Activated naive CD4-positive, alpha-beta T cell treated with anti-CD3 and anti-CD28 coated beads, Interleukin-2, amount 50 U/mL, for 16 hours (primary cell): ENCODE results near the gene TPRG1L.
"Not testable (repeated sequence)": the region's sequence is repeated elsewhere in the genome, so short reads cannot be mapped to it uniquely, and the experiment has no call there.

ENCODE experiments used
- DNase-seq: peaks from one replicate; pipeline ENCODE4 v3.0.0-alpha.2; 2020

Gene TPRG1L

DNA sequence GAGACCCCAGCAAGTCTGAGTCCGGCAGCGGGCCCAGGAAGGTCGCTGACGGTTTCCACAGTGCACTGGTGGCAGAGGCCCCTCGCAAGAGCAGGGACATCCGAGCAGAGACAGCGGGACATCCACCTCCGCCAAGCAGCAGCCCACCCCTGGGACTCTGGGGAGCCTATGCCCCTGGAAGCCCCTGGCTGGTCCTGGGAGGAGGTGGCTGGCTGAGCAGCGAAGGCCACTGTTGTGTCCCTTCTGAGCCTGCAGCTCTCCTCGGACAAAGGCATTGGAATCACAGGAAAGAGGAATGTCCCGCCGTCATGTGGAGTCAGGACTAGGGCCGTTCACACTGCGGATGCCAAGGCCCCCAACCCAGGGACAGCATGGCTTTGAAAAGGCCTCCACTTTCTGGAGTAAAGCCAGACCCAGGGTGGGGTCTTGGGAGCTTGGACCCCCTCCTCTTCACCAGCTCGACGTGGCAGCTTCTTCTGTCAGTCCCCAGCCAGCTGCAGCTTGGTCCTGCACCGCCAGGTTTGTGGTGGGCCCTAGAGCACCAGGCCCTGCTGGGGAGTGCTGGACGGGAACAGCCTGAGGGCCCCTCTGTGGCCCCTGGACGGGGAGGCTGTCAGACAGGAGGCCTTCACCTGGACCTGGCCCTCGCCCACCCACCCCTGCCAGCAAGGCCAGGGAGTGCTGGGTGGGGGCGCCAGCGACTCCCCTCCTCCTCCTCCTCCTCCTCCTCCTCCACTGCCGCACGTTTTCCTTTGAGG, 14.9 kb upstream of the TPRG1L start:
- DNase-seq: no peak

GRCh38 chr1:3610527-3611169, 14.2 kb upstream of the TPRG1L start:
- no peak for DNase-seq

- DNase-seq: peak; percentile 69
Observed at GRCh38 chr1:3611170-3612019, 13.4 kb upstream of the TPRG1L start, which contains the start of gene MEGF6. Gene MEGF6 (minus strand): TSS chr1:3611508. CDS start chr1:3611268, 240 bp downstream.

DNA sequence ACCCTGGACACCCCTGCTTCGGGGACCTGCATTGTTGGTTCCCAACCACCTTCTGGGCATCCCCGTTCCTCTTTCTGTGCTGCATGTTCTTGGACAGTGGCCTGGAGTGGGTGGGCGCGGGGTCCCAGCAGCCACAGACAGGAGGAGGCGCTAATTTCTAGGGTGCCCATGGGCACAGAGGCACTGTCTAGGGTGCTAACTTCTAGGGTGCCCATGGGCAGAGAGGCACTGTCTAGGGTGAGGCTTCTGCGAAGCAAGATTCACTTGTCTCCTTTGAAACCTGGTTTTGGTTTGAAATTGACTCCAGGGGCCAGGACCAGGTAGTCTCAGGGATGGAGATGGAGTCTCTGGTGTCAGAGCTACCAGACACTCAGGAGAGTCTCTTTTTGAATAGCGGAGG, 12.7 kb upstream of the TPRG1L start:
- no peak for DNase-seq

- no peak for DNase-seq
Observed at GRCh38 chr1:3614755-3615742, 9.8 kb upstream of the TPRG1L start.

- no peak for DNase-seq
Observed at GRCh38 chr1:3616861-3617260, 8.0 kb upstream of the TPRG1L start.

DNA sequence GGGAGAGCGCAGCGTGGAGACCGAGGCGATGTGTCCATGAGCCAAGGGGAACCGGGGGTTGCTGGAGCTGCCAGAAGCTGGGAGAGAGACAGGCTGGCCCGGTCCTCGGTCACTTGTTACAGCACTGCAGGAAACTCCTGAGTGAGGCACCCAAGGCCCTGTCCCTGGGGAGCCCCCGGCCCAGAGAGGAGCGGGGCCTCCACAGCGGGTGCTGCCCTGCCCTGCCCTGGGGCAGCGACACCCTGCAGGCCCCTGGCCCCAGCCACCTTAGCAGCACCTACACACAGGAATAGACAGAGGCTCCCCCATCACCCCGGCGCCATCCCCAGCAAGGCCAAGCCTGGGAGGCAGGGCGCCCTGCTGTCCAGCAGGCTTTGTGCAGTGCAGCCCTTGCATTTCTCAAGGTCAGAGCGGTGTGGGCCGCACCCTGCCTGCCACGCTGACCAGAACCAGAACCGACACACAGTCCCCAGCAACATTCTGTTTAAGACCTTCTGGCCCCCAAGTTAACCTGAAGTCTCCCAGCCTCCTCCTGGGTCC, 6.9 kb upstream of the TPRG1L start:
- DNase-seq: no peak

DNA sequence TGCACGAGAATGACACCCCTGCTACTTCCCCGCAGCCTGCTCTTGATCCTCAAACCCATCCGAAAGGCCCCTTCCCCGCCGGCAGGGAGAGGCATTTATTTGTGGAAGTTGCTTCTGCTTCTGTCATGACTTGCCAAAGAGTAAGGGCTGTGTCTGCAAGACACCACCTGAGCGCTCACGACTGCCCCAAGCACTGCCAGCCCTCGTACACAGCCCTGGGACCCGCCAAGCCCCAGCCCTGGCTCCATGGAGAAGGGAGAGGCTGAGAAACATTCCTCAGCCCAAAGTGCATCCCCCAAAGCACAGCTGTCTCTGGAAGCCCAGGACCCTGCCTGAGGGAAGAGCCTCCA, 6.3 kb upstream of the TPRG1L start:
- DNase-seq: no peak

DNA sequence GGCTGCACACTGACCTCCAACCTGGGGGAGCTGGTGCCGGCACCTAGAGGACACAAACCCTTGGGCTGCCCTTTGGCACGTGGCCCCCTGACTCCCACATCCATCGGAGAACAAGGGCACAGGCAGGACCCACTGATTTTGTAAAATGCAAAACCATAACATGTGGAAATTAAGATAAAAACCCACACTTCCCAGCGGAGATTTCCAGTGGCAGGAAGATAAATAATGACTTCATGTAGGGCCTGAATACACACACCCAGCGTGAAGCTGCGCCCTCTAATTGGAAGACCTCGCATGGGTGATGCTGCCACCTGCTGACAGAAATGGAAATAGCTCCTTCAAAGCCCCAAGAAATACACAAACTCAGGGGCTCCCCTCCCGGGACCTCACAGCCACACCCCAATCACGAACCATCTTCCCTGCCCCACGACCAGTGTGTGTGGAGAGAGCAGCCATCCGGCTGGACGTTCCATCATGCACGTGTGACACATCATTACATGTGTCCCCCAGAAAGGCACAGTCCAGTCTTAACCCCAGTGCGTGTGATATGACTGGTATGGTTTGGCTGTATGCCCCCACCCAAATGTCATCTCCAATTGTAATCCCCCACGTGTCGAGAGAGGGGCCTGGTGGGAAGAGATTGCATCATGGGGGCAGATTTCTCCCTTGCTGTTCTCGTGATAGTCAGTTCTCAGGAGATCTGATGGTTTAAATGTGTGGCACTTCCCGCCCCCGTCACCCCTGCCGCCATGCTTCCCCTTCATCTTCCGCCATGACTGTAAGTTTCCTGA, 5.7 kb upstream of the TPRG1L start:
- peak; percentile 74 for DNase-seq

DNA sequence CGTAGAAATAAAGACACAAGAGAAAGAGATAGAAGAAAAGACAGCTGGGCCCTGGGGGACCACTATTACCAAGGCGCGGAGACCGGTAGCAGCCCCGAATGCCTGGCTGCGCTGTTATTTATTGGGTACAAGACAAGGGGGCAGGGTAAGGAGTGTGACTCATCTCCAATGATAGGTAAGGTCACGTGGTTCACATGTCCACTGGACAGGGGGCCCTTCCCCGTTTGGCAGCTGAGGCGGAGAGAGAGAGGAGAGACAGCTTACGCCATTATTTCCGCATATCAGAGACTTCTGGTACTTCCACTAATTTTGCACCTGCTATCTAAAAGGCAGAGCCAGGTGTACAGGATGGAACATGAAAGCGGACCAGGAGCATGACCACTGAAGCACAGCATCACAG, 4.1 kb upstream of the TPRG1L start:
- no peak for DNase-seq

- DNase-seq: not testable (repeated sequence)
Observed at GRCh38 chr1:3621151-3621671, 3.6 kb upstream of the TPRG1L start.

DNA sequence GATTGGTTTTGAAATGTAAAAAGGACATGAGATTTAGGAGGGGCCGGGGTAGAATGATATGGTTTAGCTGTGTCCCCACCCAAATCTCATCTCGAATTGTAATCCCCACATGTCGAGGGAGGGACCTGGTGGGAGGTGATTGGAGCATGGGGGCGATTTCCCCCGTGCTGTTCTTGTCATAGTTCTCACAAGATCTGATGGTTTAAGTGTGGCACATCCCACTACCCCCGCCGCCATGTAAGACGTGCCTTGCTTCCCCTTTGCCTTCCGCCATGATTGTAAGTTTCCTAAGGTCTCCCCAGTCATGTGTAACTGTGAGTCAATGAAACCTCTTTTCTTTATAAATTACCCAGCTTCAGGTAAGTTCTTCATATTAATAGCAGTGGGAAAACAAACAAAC, 2.7 kb upstream of the TPRG1L start:
- not testable (repeated sequence) for DNase-seq

GRCh38 chr1:3623441-3624199, 1.2 kb upstream of the TPRG1L start:
- no peak for DNase-seq

DNA sequence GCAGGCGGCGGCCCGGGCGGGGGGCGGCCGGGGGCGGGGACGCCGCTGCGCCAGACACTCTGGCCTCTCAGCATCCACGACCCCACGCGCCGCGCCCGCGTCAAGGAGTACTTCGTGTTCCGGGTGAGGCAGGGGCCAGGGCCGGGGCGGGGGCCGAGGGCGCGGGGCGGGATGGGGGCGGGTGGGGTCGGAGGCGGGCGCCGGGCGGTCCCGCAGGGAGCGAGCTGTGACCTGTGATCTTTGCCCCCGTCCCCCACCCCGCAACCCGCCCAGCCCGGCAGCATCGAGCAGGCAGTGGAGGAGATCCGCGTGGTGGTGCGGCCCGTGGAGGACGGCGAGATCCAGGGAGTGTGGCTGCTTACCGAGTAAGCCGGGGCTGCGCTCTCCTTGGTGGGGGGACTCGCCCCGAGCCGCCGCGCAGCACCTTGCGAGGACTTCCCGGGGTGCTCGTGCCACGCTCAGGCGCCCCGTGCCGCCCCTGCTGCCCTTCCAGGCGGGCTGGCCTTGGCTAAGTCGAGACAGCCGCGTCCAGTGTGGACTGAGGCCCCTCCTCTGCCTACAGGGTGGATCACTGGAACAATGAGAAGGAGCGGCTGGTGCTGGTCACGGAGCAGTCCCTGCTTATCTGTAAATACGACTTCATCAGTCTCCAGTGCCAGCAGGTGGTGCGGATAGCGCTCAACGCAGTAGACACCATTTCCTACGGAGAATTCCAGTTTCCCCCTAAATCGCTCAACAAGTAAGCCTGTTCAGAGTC, 514 bp downstream of the TPRG1L start:
- peak; percentile 29 for DNase-seq

GRCh38 chr1:3626025-3626424, 1.2 kb downstream of the TPRG1L start:
- DNase-seq: no peak

- no peak for DNase-seq
Observed at GRCh38 chr1:3627515-3628253, 2.9 kb downstream of the TPRG1L start.

DNA sequence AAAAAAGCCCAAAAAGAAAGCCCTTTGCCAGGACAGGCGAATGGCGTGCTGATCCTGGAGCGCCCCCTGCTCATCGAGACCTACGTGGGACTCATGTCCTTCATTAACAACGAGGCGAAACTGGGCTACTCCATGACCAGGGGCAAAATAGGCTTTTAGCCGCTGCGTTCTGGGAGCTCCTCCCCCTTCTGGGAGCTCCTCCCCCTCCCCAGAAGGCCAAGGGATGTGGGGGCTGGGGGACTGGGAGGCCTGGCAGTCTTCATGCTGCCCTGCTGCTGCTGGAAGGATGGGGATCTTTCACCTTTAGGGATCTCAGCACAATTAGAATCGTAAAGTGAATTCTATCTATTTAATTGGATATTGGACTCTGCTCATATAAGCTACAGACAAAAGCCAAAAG, 3.6 kb downstream of the TPRG1L start:
- DNase-seq: no peak

DNA sequence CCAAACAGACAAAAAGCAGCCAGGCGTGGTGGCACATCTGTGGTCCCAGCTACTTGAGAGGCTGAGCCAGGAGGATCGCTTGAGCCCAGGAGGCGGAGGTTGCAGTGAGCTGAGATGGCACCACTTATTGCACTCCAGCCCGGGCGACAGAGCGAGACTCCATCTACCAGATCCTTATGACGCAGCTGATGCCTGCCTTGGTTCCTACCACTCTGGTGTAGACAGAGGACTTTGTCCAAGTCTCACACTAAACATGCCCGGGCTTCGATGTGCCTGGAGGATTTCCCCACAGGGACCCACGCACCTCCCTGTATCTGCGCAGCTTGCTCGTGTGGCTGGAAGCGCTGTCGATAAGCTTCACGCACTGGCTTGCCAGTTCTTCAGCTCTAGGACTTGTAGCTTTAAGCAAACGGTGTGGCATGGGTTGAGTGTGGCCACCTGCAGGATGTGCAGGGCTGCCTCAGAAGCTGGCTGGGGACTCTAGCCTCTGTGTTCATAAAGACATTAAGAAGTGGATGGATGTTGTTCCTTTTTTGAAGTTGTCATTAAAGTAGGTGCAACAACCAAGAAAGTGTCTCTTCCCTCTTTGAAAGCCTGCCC, 4.8 kb downstream of the TPRG1L start:
- no peak for DNase-seq
